Neural cell (in vitro differentiated cells): ENCODE data around the gene SLC25A34. TPM values are rescaled to one million over a fixed set of nuclear protein-coding genes. Genes with fewer than 3 reads are reported as not detected.

Experiments used
- H2AFZ ChIP-seq: fragments of 200-600, 300-800 bp; sonication (generic), shearing (Covaris generic); 2 replicates; pipeline ENCODE4 v1.6.0; 2014; ENCODE audit warnings: low read depth, mild to moderate bottlenecking, antibody characterized with exemption, low read length, moderate library complexity
- H3F3A ChIP-seq: fragments of 200-600 bp; shearing (Covaris generic); 2 replicates; pipeline ENCODE4 v1.6.1; 2016; ENCODE audit warnings: mild to moderate bottlenecking, moderate library complexity, mixed read lengths, antibody characterized with exemption, low read length; ENCODE audit not compliant: insufficient read depth, poor library complexity, severe bottlenecking
- H3K27ac ChIP-seq: fragments of 200-600, 300-800 bp; sonication (generic), shearing (Covaris generic); 2 replicates; pipeline ENCODE4 v1.5.1; 2014; ENCODE audit warnings: mild to moderate bottlenecking, low read length, moderate library complexity
- H3K27me3 ChIP-seq: fragments of 300-800, 200-600 bp; sonication (generic), shearing (Covaris generic); 2 replicates; pipeline ENCODE4 v1.6.0; 2014; ENCODE audit warnings: mild to moderate bottlenecking, low read depth, low read length, moderate library complexity; ENCODE audit not compliant: insufficient read depth
- H3K36me3 ChIP-seq: fragments of 300-800, 200-600 bp; sonication (generic), shearing (Covaris generic); 2 replicates; pipeline ENCODE4 v1.5.1; 2014; ENCODE audit warnings: mild to moderate bottlenecking, antibody characterized with exemption, low read length, moderate library complexity; ENCODE audit not compliant: insufficient read depth
- H3K4me2 ChIP-seq: fragments of 300-800, 200-600 bp; sonication (generic), shearing (Covaris generic); 2 replicates; pipeline ENCODE4 v1.6.0; 2014; ENCODE audit warnings: mild to moderate bottlenecking, low read length
- H3K4me3 ChIP-seq: fragments of 300-800, 200-600 bp; sonication (generic), shearing (Covaris generic); 2 replicates; pipeline ENCODE4 v1.5.1; 2014; ENCODE audit warnings: mild to moderate bottlenecking, low read length, moderate library complexity
- H3K79me2 ChIP-seq: fragments of 200-600 bp; shearing (Covaris generic); replicated peaks from 2 replicates; pipeline ENCODE4 v1.6.0; 2014; ENCODE audit warnings: mild to moderate bottlenecking, low read length, moderate library complexity; ENCODE audit not compliant: insufficient read depth
- H3K9ac ChIP-seq: fragments of 300-800, 200-600 bp; sonication (generic), shearing (Covaris generic); 2 replicates; pipeline ENCODE4 v1.6.1; 2016; ENCODE audit warnings: mild to moderate bottlenecking, low read length, mixed read lengths
- H3K9me2 ChIP-seq: fragments of 200-600 bp; shearing (Covaris generic); 2 replicates; pipeline ENCODE4 v1.6.1; 2016; ENCODE audit warnings: mild to moderate bottlenecking, low read length, mixed read lengths; ENCODE audit not compliant: insufficient read depth
- H3K9me3 ChIP-seq: fragments of 200-600, 300-800 bp; sonication (generic), shearing (Covaris generic); 2 replicates; pipeline ENCODE4 v1.6.1; 2016; ENCODE audit warnings: mild to moderate bottlenecking, mixed run types, low read length, moderate library complexity, mixed read lengths
- H4K20me1 ChIP-seq: fragments of 200-600 bp; shearing (Covaris generic); 2 replicates; pipeline ENCODE4 v1.6.1; 2016; ENCODE audit warnings: mild to moderate bottlenecking, mixed run types; ENCODE audit not compliant: insufficient read depth
- CTCF ChIP-seq: fragments of 450-650 bp; IDR thresholded peaks from 2 replicates; pipeline ENCODE4 v1.5.1; 2014; ENCODE audit warnings: antibody characterized with exemption, mild to moderate bottlenecking, moderate library complexity; ENCODE audit not compliant: poor library complexity, severe bottlenecking
- EP300 ChIP-seq: fragments of 450-650 bp; conservative IDR thresholded peaks from 2 replicates; pipeline ENCODE4 v1.6.1; 2014; ENCODE audit warnings: antibody characterized with exemption, mild to moderate bottlenecking, moderate library complexity; ENCODE audit not compliant: poor library complexity, severe bottlenecking
- EZH2 ChIP-seq: fragments of 200-600, 300-800 bp; shearing (Covaris generic), sonication (generic); IDR thresholded peaks from 2 replicates; pipeline ENCODE4 v1.6.1; 2014; ENCODE audit warnings: antibody characterized with exemption, low read length, borderline replicate concordance, mild to moderate bottlenecking; ENCODE audit not compliant: insufficient read depth, poor library complexity, severe bottlenecking
- MXI1 ChIP-seq: fragments of 450-650 bp; conservative IDR thresholded peaks from 2 replicates; pipeline ENCODE4 v1.6.1; 2014; ENCODE audit warnings: antibody characterized with exemption, mild to moderate bottlenecking; ENCODE audit not compliant: poor library complexity, severe bottlenecking
- POLR2AphosphoS5 ChIP-seq: IDR thresholded peaks from 2 replicates; pipeline ENCODE4 v1.6.1; 2012
- RAD21 ChIP-seq: fragments of 450-650 bp; conservative IDR thresholded peaks from 2 replicates; pipeline ENCODE4 v1.6.1; 2014; ENCODE audit warnings: antibody characterized with exemption, mild to moderate bottlenecking, moderate library complexity
- REST ChIP-seq: IDR thresholded peaks from 2 replicates; pipeline ENCODE4 v1.6.1; 2012; ENCODE audit warnings: borderline replicate concordance
- SMC3 ChIP-seq: fragments of 450-650 bp; conservative IDR thresholded peaks from 2 replicates; pipeline ENCODE4 v1.6.1; 2014; ENCODE audit warnings: antibody characterized with exemption, mild to moderate bottlenecking, moderate library complexity; ENCODE audit not compliant: poor library complexity
- TAF1 ChIP-seq: IDR thresholded peaks from 2 replicates; pipeline ENCODE4 v1.6.1; 2012; ENCODE audit warnings: low read depth
- polyA plus RNA-seq: library from polyadenylated mRNA; depleted of rRNA; stranded (reverse); fragments of >200 nt; gene quantifications from 2 replicates; pipeline ENCODE4 v1.2.3, GENCODE V29; 2014

SLC25A34 gene
- polyA plus RNA-seq, 1 donor from 2014 or later: 5.4 TPM

- Histone ChIP-seq H3K9me3 (no peaks in the 10 kb centered on the region), H3K79me2 (no peaks in the 10 kb centered on the region), H3F3A (no peaks in the 10 kb centered on the region), H3K9me2 (no peaks in the 10 kb centered on the region), H3K9ac (no peak overlapping the region), H4K20me1 (no peaks in the 10 kb centered on the region), H3K27me3 (no peaks in the 10 kb centered on the region), H3K4me3 (no peak overlapping the region), H3K27ac (no peak overlapping the region), H3K36me3 (no peaks in the 10 kb centered on the region), H2AFZ (no peak overlapping the region), H3K4me2 (no peak overlapping the region)
- TF ChIP-seq EZH2 (no peak), TAF1 (no peak), SMC3 (no peak), CTCF (no peak)
These were observed 28.8 kb downstream of the SLC25A34 start for GRCh38 chr1:15764890-15765289.

- no peaks in the 10 kb centered on the region for H4K20me1 ChIP-seq
- no peak overlapping the region for H3K9ac ChIP-seq
These were observed 29.6 kb downstream of the SLC25A34 start for GRCh38 chr1:15765495-15766194.

More at GRCh38 chr1:15765495-15766194, 29.6 kb downstream of the SLC25A34 start:
- Histone ChIP-seq H3K36me3 (no peaks in the 10 kb centered on the region), H3F3A (no peaks in the 10 kb centered on the region), H3K79me2 (no peaks in the 10 kb centered on the region), H3K27me3 (no peaks in the 10 kb centered on the region), H2AFZ (no peak overlapping the region), H3K4me3 (no peak overlapping the region), H3K27ac (no peak overlapping the region), H3K9me3 (no peaks in the 10 kb centered on the region), H3K9me2 (no peaks in the 10 kb centered on the region), H3K4me2 (no peak overlapping the region)
- TF ChIP-seq EZH2 (no peak), RAD21 (no peak), SMC3 (no peak), TAF1 (no peak), EP300 (no peak), REST (no peak), MXI1 (no peak), POLR2AphosphoS5 (no peak), CTCF (no peak)
